Hepatocyte (in vitro differentiated cells): Measurements from ENCODE around the gene ARHGAP11B.
"Not testable (repeated sequence)": the region's sequence is repeated elsewhere in the genome, so short reads cannot be mapped to it uniquely, and the experiment has no call there.

ENCODE experiments used
- CTCF ChIP-seq: fragments of 200-600 bp; sonication (generic); IDR thresholded peaks from 2 replicates; pipeline ENCODE4 v1.5.1; 2016; ENCODE audit warnings: antibody characterized with exemption, mild to moderate bottlenecking; ENCODE audit not compliant: poor library complexity
- EZH2 ChIP-seq: fragments of 200-600 bp; sonication (generic); IDR thresholded peaks from 2 replicates; pipeline ENCODE4 v1.6.1; 2016; ENCODE audit warnings: antibody characterized with exemption, mild to moderate bottlenecking, borderline replicate concordance
- EZH2phosphoT487 ChIP-seq: fragments of 200-600 bp; sonication (generic); IDR thresholded peaks from one replicate; pipeline ENCODE4 v1.6.1; 2018; ENCODE audit warnings: antibody characterized with exemption, mild to moderate bottlenecking, low read depth, moderate library complexity; ENCODE audit not compliant: unreplicated experiment, severe bottlenecking

- TF ChIP-seq CTCF, EZH2, EZH2phosphoT487: not testable (repeated sequence)
Measured at GRCh38 chr15:30669621-30670020, 43.7 kb downstream of the ARHGAP11B start.
